HG03103 (cell line): Measurements from ENCODE around the gene RAB32.
"Not testable (repeated sequence)": the region's sequence is repeated elsewhere in the genome, so short reads cannot be mapped to it uniquely, and the experiment has no call there.

Experiments used
- ATAC-seq: cut with Tn5 transposase; IDR thresholded peaks from one replicate; pipeline ENCODE4 v1.9.1; 2021; ENCODE audit warnings: low read depth; ENCODE audit not compliant: unreplicated experiment

The RAB32 gene

DNA sequence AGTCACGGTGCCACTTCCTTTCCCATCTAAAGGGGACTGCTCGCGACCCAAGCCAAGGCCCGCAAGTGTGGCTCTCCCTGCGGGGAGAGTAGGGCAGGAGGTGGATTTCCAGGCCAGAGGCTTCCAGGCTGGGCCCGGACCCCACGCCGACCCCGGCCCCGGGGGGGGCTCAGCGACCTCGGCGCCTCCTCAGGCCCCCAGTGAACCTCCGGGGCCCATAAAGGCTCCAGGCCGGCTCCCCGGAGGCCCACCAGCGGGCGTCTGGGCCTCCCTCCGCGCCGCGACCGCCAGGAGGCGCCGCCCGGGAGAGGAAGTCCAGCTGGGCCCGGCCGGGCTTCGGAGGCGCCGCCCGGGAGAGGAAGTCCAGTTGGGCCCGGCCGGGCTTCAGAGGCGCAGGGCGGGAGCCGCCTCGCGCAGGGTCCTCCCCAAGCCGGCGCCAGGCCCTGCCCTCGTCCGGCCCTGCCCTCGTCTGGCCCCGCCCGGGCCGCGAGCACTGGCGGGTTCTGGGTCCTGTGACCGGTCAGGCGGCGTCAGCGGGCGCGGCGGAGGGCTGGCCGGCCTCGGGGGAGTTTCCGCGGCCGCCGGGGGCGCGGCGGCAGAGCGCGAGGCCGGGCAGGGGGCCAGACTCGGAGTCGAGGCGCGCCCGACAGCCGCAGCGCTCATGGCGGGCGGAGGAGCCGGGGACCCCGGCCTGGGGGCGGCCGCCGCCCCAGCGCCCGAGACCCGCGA is at the start of gene RAB32:
Gene RAB32 (plus strand): TSS at position 623 of the 729 bp plus-strand sequence. CDS start 39 bp downstream, at position 662.
- peak; percentile 67 for ATAC-seq

DNA sequence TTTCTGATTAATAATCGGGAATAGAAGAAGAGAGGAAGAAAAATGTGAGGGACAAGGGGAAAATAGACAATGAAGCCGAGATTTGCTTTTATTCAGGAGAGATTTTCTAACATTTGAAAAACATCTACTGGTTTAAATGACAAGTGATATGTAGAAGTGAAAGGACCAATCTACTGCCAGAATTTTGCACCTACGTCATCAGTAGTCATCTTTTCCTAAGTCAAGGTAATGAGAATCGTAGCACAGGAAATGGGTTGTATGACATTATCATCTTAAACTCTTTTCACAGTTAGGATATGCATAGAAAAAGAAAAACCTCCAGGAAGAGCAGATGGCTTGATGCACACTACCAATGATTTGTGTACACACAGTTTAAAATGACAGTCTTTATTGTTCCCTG is 45.3 kb upstream of the RAB32 start:
- ATAC-seq, result no peak

DNA sequence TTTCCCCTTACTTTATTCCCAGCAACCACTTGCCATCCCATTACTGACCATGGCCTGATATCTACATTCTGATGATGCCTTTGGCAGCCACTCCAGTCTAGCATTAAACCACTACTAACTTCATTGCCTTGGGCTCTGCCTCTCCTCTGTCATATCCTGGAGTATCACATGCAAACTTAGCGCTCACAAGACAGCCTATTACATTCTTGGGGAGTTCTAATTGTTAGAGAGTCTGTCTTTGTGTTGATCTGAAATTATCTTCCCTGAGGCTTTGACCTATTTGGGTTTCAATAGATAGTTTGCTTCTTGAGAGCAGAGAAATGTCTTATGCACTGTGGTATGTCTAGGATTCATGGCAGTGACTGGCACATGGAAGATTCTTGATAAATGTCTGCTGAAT is 40.5 kb upstream of the RAB32 start:
- no peak for ATAC-seq

DNA sequence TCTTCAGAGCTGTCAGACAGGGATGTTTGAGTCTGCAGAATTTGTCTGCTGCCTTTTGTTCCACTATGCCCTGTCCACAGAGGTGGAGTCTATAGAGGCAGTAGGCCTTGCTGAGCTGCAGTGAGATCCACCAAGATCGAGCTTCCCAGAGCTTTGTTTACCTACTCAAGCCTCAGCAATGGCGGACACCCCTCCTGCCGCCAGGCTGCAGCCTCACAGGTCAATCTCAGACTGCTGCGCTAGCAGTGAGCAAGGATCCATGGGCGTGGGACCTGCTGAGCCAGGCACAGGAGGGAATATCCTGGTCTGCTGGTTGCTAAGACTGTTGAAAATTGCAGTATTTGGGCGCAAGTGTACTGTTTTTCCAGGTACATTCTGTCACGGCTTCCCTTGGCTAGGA is 28.4 kb upstream of the RAB32 start:
- ATAC-seq, result no peak

DNA sequence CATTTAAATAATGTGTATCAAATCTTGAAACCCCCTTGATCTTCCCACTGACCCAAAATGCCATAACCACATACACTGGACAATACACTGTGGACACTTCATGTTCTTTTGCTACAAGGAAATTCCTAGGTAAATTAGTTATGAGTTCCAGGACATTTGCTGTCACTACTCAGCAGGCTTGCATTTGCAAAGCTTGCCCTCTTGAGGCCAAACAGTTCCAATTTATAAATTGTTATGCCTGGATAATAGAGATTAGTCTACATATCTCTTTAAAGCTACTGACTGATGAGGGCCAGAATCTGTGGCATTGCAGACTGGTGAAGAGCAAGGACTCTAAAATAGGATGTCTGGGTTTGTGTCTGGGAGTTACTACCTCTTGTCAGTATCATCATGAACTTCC is 17.4 kb upstream of the RAB32 start:
- no peak for ATAC-seq

DNA sequence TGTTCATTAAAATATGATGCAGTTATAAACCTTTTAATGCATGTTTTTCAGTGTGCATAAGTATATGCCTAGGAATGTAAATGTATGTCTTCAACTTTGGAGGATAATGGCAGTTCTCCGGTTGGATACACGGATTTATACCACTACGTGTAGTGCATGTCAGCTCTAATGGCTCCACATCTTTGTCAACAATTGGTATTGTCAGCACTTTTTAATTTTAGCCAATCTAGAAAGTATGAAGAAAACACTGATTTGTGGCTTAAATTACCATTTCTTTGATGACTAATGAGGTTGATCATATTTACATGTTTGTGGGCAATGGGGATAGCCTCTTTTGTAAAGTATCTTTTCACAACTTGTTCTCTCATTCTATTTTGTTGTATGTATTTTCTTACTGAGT is 10.9 kb upstream of the RAB32 start:
- no peak for ATAC-seq

DNA sequence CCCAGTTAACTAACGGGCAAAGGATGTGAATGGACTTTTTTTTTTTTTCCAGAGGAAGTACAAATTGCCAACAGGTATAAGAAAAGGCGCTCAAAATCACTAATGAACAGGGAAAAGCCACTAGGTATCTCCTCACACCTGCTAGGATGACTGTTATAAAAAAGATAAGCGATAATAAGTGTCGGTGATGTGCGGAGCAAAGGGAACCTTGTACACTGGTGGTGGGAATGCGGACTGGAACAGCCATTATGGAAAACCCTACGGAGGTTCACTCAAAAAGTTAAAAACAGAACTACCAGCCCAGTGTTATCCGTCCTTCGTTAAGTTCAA is 787 bp upstream of the RAB32 start:
- no peak for ATAC-seq

DNA sequence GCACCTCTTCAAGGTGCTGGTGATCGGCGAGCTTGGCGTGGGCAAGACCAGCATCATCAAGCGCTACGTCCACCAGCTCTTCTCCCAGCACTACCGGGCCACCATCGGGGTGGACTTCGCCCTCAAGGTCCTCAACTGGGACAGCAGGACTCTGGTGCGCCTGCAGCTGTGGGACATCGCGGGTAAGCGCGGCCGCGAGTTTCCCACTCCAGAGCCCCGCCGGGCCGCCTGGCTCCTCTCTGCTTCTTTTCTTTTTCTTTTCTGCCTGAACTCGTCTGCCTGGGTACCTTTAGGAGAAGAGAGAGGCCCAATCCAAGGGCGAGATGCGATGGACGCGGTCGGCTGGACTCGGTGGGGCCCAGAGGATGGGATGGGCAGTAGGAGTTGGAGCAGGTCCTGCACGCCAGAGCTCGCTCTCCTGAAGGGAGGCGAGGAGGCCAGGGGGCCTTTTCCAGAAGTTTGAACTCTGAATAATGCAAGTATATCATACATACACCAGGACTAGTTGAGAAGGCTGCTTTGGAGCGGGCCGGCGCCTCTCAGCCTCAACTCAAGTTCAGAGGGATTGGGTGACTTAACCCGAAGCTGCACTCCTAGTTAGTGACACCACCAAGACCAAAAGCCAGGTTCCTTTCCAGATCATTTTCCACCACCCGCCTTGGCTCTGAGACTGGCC is 445 bp downstream of the RAB32 start:
- no peak for ATAC-seq

DNA sequence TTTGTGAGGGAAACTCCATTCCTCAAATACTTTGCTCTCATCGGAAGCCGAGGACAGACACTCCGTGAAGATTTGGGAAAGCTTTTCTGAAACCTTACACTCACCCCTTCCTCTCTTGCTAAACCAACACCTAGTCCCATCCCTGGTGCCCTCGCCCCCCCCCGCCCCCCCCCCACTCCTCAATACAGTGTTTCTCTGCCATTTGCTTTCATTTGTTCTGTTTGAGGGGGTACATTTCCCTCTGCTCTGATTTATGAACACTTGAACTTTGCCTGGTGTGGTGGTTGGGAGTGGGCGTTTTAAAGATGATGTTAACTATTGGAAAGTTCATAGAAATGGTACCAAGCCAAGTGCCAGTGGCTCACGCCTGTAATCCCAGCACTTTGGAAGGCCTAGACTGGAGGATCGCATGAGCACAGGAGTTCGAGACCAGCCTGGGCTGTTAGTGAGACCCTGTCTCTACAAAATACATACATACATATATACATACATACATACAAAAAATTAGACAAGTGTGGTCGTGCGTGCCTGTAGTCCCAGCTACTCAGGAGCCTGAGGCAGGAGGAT is 1.1 kb downstream of the RAB32 start:
- ATAC-seq, result no peak

DNA sequence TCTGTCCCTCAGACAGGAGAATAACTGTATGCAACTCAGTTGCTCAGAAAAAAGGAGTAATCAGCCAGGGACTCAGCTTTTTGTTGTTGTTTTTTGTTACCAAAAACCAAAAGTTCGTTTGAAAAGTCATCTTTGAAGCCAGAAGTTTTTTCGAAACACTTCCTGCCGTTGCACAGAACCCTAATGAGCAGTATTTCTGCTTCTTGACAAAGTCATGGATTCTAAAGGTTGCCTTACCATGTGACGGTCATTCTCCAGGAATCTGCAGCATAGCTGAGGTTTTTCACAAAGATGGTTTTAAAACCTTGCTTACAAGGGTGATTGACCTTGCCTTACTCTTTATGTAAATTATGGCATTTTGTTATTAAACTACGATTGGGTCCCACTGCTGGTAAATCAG is 1.9 kb downstream of the RAB32 start:
- ATAC-seq, result no peak

DNA sequence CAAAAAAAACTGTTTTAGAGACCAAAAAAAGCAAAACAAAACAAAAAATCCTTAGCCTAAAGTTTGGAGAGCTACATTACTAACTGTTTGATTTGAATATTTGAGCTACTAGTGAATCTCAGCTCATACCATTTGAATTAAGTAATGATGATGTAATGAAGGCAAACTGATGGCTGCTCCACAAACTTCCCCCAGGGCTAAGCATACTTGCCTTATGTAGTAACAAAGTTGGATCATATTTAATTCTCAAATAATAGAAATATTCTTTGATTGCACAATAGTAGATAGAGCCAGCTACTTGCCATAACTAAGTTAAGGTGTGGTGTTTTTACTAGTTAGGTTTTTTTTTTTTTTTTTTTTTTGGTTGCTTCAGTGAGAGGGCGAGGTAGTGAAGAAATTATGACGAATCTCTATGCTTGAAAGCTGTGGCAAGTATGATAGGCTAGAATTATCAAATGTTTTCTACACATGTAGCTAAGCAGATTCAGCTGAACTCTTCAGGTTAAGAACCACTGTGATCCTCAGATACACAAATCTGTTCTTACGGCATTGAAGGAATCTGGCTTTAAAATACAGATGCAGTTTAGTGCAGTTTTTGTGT is 2.9 kb downstream of the RAB32 start:
- no peak for ATAC-seq

DNA sequence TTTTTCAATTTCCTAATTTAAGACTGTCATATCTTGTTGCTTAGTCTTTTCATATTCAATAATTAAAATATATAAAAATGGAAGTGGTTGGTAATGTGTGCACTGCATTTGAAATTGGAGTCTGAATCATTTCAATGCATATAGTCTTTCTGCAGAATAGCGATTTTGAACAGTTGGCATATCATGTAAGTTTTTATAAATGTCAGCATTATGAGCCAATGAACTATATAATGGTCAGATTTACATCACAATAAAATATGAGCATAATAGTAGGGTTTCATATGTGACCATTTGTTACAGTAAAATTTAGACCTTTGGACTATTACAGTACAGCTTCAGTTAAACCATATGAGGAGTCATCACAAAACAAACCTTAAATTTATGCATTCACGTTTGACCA is 4.3 kb downstream of the RAB32 start:
- no peak for ATAC-seq

DNA sequence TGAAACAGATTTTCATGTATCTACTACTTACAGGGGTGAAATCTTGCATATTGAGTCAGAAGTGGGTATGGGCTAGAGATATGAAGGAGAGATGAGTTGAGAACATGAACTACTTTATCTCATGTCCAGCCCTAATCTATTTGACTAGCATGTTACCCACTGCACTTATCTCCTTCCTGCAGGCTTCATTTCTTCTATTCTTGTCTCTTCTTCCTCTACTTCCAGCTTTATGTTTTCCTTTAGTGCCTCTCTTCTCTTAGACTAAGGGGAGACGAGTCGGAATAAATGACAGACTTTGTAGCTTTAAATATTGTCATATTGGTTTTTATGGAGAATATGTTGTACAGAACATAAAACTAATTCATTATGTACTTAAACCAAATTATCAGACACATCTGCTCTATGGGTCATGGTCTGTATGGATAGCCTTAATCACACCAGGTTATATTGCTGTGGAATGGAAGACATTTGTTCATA is 5.3 kb downstream of the RAB32 start:
- ATAC-seq, result no peak

DNA sequence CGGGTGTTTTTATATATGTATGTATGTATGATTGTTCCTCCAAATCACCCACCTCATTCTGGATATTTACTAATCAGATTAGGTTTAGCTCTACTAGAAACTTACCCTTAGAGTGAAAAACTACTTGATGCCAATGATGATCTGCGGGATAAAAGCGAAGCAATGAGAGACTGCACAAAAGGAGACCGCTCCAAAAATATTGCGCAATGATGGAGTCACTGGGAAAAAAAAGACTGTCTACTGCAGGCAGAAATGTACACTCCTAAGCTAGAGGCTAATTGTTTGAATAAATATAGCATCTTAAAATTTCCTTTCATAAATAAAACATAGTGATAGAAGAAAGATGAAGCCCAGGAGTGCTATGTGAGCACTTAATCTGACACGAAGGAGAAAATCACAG is 7.3 kb downstream of the RAB32 start:
- no peak for ATAC-seq

DNA sequence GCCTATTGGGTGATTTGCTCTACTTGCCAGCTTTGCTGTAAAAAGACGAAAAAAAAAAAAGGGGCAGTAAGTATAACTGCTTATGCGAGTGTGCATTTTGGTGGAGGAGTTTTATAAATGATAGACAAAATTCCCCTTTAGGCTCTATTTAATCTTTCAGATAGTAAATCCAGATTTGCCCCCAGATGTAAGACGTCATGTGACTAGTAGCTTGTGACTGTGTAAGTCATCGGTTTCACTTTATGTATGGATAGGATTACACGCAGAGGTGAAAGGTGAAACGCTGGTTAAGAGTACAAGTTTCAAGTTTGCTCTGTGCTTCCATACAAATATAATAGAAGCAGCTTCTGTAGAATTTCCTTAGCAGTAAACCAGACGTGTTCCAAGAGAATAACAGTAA is 7.9 kb downstream of the RAB32 start:
- ATAC-seq, result no peak

DNA sequence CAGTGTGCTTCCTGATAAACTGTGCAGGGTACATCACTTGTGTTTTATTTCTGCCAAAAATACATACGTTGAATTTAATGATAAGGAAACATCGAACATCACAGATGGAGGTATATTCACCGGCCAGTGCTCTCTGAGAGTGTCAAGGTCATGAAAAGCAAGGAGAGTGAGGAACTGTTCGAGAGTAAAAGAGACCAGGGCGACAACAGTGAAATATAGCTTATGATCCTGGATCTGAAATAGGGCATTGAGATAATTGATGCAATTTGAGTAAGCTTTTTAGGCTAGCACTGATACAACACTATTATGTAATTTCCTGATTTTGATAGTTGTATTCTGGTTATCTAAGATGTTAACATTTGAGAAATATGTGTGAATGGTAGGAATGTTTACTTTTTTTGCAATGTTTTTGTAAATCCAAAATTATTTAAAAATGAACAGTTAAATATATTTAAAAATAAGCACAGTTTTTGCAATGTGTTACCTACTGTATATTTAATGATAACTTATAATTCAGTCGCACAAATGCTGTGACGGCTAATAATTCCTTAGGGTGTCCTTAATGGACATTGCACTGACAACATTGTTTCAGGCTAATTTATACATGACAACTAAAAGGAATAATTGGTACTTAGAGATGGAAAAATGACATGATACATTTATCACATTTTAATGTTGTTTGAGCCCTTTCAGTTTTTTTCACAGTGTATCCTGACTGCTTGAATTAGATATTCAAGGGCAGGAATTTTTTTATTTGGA is 9.9 kb downstream of the RAB32 start:
- ATAC-seq, result no peak

DNA sequence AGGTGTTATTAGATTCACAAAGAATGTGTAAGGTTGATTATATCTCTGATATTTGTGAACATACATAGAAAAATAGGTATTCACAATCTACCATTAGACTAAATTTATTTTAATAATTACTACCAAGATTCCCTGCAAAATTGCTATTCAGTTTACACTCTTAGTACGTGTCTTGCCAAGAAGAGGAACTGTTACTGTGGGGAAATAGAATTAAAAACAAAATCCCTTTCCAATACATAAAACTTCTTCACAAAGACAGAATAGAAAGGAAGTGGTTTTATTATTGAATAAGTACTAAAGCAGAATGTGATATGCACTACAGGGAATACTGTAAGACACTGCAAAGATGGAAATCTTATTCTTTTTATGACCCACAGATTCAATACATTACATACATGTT is 17.0 kb downstream of the RAB32 start:
- no peak for ATAC-seq

DNA sequence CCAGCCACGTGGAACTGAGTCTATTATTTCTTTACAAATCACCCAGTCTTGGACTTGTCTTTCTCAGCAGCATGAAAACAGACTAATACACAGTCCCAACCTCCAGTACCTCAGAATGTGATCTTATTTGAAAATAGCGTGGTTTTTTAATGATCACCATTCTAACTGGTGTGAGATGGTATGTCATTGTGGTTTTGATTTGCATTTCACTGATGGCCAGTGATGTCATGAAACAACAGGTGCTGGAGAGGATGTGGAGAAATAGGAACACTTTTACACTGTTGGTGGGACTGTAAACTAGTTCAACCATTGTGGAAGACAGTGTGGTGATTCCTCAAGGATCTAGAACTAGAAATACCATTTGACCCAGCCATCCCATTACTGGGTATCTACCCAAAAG is 23.0 kb downstream of the RAB32 start:
- not testable (repeated sequence) for ATAC-seq

DNA sequence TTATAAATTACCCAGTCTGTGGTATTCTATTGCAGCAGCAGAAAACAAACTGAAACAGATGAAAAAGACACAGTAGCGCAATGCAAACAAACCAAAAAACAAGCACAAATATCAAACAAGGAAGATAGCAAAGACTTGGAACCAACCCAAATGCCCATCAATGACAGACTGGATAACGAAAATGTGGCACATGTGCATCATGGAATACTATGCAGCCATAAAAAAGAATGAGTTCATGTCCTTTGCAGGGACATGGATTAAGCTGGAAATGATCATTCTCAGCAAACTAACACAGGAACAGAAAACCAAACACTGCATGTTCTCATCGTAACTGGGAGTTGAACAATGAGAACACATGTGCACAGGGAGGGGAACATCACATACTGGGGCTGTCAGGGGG is 25.0 kb downstream of the RAB32 start:
- ATAC-seq, result not testable (repeated sequence)

DNA sequence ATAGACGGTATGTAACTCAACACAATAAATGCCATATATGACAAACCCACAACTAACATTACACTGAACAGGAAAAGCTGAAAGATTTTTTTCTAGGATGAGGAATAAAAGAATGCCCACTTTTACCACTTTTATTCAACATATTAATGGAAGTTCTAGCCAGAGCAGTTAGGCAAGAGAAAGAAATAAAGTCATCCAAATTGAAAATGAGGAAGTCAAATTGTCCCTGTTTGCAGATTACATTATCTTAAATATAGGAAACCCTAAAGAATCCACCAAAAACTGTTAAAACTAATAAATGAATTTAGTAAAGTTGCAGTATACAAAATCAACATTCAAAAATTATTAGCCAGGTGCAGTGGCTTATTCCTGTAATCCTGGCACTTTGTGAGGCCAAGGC is 30.6 kb downstream of the RAB32 start:
- no peak for ATAC-seq

DNA sequence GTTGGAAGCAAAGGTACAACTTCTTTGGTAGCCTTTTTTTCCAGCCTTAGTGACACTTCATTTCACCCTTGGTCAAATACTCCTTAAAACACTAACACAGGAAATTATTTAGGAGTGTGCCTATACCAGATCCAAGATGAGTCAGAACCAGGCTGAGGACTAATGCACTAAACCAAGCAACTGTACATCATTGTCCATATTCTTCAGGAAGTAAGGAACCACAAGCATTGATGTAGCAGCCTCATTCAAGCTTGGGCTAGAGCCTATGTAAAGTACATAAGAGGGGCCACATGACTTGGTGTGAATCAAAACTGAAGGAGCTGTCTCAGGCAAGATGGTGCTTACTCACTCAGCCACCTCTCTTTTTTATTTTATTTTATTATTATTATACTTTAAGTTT is 34.4 kb downstream of the RAB32 start:
- no peak for ATAC-seq
